ENCODE measurements around the gene PHACTR3. TPM values are rescaled to one million over a fixed set of nuclear protein-coding genes. Genes with fewer than 3 reads are reported as not detected.

Gene PHACTR3
- total and polyA plus RNA-seq, 2 of the 8 experiments (the other 6 are each of a cell fraction or from before 2014, with no cell fraction given), result 0.05 to 0.13 TPM

- no peaks in the 10 kb centered on the region for H4K20me1 ChIP-seq (replicated peaks in 1 of 2; ENCODE audit: control insufficient read depth in 1 of 2, insufficient read depth in 2 of 2, low read length in 2 of 2)
- H3K27ac ChIP-seq (ENCODE audit: low read depth, low read length), result no peak overlapping the region
- CTCF ChIA-PET (ENCODE audit: partially characterized antibody), result no interaction called here
These were observed 127.0 kb downstream of the PHACTR3 start for GRCh38 chr20:59731376-59731775.

More at GRCh38 chr20:59731376-59731775, 127.0 kb downstream of the PHACTR3 start:
- POLR2A ChIA-PET (ENCODE audit: partially characterized antibody), result no interaction called here
- Histone ChIP-seq H4K5ac (ENCODE audit: insufficient read length, low read depth, low read length) (no peak overlapping the region), H2BK20ac (ENCODE audit: low read length) (no peak overlapping the region), H2BK5ac (ENCODE audit: low read depth, low read length) (no peak overlapping the region), H3K4me2 (ENCODE audit: insufficient read depth in 1 of 2, low read depth in 2 of 2, low read length in 2 of 2) (no peak overlapping the region), H3K4ac (replicated peaks; ENCODE audit: insufficient read length, low read depth, low read length) (no peak overlapping the region), H3K14ac (ENCODE audit: insufficient read length) (no peak overlapping the region), H3K18ac (ENCODE audit: extremely low read depth, low read length) (no peak overlapping the region), H3K36me3 (ENCODE audit: control insufficient read depth in 2 of 4, insufficient read depth in 4 of 4, low read length in 3 of 4) (no peaks in the 10 kb centered on the region), H3K9me3 (ENCODE audit: insufficient read depth in 2 of 2, low read depth in 1 of 2, low read length in 1 of 2) (peaks cover 93 to 94% of the 10 kb centered on the region in 2 experiments), H3K23ac (ENCODE audit: insufficient read length) (no peak overlapping the region), H4K8ac (ENCODE audit: extremely low read depth, insufficient read depth, low read length) (no peak overlapping the region), H2AK5ac (ENCODE audit: low read depth, low read length) (no peak overlapping the region), H3K79me2 (ENCODE audit: control insufficient read depth in 1 of 2, insufficient read depth in 2 of 2, low read length in 2 of 2) (no peaks in the 10 kb centered on the region), H4K91ac (replicated peaks; ENCODE audit: insufficient read length, low read length) (no peak overlapping the region), H3K4me3 (ENCODE audit: extremely low read depth in 1 of 4, insufficient read depth in 2 of 4, low read depth in 3 of 4, low read length in 4 of 4) (no peak overlapping the region), H3K56ac (replicated peaks; ENCODE audit: insufficient read length, low read depth, low read length) (no peak overlapping the region), H2BK120ac (replicated peaks; ENCODE audit: low read depth, low read length) (no peak overlapping the region), H3K79me1 (ENCODE audit: low read depth, low read length) (no peaks in the 10 kb centered on the region), H2BK15ac (ENCODE audit: low read length) (no peak overlapping the region), H3K27me3 (replicated peaks in 1 of 4; ENCODE audit: control insufficient read depth in 3 of 4, extremely low read depth in 1 of 4, insufficient read depth in 3 of 4, low read length in 3 of 4) (no peaks in the 10 kb centered on the region), H3K4me1 (replicated peaks in 1 of 4; ENCODE audit: control insufficient read depth in 3 of 4, insufficient read depth in 4 of 4, low read length in 3 of 4) (no peaks in the 10 kb centered on the region), H3K23me2 (ENCODE audit: low read depth, low read length) (no peaks in the 10 kb centered on the region), H2AFZ (ENCODE audit: low read length) (no peak overlapping the region), H3K9ac (replicated peaks in 1 of 4; ENCODE audit: extremely low read depth in 1 of 4, low read depth in 3 of 4, low read length in 3 of 4) (no peak overlapping the region), H2BK12ac (ENCODE audit: low read depth, low read length) (no peak overlapping the region)
- DNase-seq (ENCODE audit: low read depth in 1 of 2, low spot score in 2 of 2) (no peak), FAIRE-seq (no peak)
- no peak for TF ChIP-seq GTF2F1 (IDR thresholded peaks at IDR 0.05; ENCODE audit: borderline replicate concordance, low read depth, low read length)
- TF ChIP-seq POU5F1 (IDR thresholded peaks at IDR 0.05; ENCODE audit: low read depth, low read length), result no peak
- TF ChIP-seq CHD2 (IDR thresholded peaks at IDR 0.05; ENCODE audit: low read length), result no peak
- TF ChIP-seq MAFK (IDR thresholded peaks at IDR 0.05; ENCODE audit: low read depth, low read length), result no peak
- no peak for TF ChIP-seq SRF (IDR thresholded peaks at IDR 0.05; ENCODE audit: low read depth, low read length)
- TF ChIP-seq CREB1 (IDR thresholded peaks at IDR 0.05), result no peak
- TF ChIP-seq POLR2A (IDR thresholded peaks at IDR 0.05; ENCODE audit: control extremely low read depth in 1 of 2, low read depth in 2 of 2, low read length in 2 of 2), result no peak
- no peak for TF ChIP-seq HDAC6 (IDR thresholded peaks at IDR 0.05; ENCODE audit: low read depth, low read length)
- no peak for TF ChIP-seq TBP (IDR thresholded peaks at IDR 0.05; ENCODE audit: low read depth, low read length)
- no peak for TF ChIP-seq ATF3 (IDR thresholded peaks at IDR 0.05; ENCODE audit: insufficient read depth, low read depth, low read length)
- 56% methylated on average over 2 of the region's 2 CpGs; no CpG with 5 or more reads in 1 of the 2 experiments for WGBS, 2 experiments (ENCODE audit: extremely low coverage in 1 of 2, insufficient coverage in 1 of 2, insufficient read length in 1 of 2, insufficient replicate concordance in 2 of 2, low coverage in 1 of 2, low lambda C conversion rate in 2 of 2, missing lambda C conversion rate in 1 of 2)
